Adipose tissue (tissue), 3 donors: ENCODE measurements around the gene TRPM2. TPM values are rescaled to one million over a fixed set of nuclear protein-coding genes. Genes with fewer than 3 reads are reported as not detected.
"Not testable (repeated sequence)": the region's sequence is repeated elsewhere in the genome, so short reads cannot be mapped to it uniquely, and the experiment has no call there.

Experiments used
- H3K27ac ChIP-seq: one replicate; pipeline ENCODE4 v1.5.1; 2013; ENCODE audit warnings: low read depth, low read length
- WGBS, 3 donors: extraction: QIAGEN DNeasy Blood & Tissue Kit; methylation state at CpG; one replicate each; pipeline ENCODE4 v1.1.7; 2013; 5-methylcytosine and 5-hydroxymethylcytosine counted together
- polyA plus RNA-seq, 3 donors: library from polyadenylated mRNA; stranded (reverse); fragments of 200-250 nt; gene quantifications; one replicate each; pipeline ENCODE4 v1.2.3, GENCODE V29; 2013
- donor health status: healthy with polysubstance abuse.
- donor health status: Bipolar disorder and iron deficiency.
- donor health status: healthy.

Gene TRPM2
- polyA plus RNA-seq, 3 donors: 0.72 to 4.2 (median 1.9) TPM

DNA sequence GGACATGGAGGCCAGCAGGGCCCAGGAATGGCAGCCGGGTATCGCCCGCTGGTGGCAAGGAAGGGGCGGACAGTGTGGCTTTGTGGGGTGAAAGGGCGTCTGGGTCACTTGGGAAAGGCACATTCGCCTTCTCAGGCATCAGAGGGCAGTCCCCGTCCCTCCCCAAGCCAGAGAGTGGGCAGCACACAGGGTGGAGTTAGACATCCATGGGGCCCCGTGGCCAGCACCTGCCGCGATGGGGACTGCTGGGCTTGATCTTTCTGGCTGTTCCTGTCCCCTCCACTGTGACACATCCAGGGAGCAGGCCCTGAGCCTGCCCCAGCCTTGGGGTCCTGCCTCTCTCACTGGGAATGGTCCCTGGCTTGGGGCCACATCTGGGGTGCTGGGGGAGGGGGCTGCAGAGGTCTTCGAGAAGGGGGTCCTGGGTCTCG is 4.0 kb upstream of the TRPM2 start:
- WGBS, 3 donors: 72 to 77% (median 73%) methylated on average over 12 of the region's 12 CpGs
- no peak overlapping the region for H3K27ac ChIP-seq

- 8 to 11% (median 9%) methylated on average over 89 to 110 of the region's 113 CpGs for WGBS, 3 donors
- H3K27ac ChIP-seq: no peak overlapping the region
Observed at GRCh38 chr21:44349847-44350772, 3.3 kb upstream of the TRPM2 start.

DNA sequence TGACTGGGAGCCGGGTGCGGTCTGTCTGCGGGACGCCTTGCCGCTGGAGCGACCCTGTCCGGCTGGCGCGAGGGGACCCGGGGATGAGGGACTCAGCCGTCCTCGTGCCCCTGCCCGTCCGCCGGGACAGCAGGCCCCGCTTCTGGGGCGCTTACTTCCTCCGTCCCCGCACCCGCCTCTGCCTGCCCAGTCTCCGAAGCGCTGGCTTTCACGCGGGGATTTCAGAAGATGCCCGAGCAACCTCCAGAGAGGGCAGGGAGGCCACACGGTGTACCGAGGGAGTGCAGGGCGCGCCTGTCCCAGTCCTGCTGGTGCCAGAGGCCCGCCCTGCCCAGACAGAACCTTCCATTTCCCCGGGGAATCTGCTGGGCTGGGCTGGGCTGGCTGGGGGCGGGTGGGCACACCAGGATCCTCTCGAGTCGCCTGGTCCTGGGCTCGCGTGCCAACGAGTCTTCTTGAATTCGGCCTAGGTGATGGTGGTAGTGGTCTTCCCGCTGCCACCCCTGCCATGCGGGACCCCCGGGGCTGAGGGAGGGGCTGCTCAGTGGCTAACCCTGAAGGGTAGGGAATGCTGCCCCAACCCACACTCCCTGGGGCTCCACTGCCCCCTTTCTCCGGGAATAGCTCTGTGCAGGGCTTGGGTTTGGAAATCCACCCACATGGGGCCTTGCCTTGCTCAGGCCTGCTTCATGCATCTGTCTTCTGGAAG is 2.5 kb upstream of the TRPM2 start:
- 27 to 38% (median 31%) methylated on average over 30 to 41 of the region's 42 CpGs for WGBS, 3 donors
- H3K27ac ChIP-seq: no peak overlapping the region

DNA sequence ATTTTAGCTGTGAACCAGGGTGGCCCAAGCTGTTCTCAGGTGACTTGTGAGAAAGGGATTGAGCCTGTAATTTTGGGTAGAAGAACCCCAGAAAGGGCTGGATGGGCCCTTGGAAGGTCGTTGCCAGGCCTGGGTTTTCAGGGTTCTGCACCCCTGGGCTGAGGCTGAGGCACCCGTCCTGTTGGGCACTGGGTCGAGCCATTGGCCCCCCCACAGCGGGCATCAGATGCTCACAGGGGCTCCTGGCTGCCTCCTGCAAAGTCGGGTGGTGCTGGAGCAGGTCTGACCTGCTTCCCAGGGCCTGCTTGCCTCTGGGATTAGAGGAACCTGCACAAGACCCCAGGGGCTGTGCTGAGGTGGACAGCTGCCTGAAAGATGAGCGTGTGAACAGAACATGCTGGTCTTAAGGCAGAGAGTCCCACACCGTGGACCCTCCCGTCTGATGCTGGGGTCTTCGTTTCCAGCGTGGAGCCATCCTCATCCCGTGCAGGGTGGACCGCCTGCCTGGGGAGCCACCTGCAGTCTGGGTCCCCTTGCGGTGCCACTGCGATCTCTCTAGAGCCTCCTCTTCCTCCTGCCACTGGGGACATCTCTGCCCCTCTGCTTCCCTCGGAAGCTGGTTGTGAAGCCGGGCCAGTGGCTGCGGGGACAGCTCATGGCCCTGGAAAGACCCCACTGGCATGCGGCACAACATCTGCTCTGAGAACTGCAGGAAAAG is 1.7 kb upstream of the TRPM2 start:
- H3K27ac ChIP-seq: no peak overlapping the region
- WGBS, 3 donors: 68 to 89% (median 88%) methylated on average over 18 of the region's 18 CpGs

DNA sequence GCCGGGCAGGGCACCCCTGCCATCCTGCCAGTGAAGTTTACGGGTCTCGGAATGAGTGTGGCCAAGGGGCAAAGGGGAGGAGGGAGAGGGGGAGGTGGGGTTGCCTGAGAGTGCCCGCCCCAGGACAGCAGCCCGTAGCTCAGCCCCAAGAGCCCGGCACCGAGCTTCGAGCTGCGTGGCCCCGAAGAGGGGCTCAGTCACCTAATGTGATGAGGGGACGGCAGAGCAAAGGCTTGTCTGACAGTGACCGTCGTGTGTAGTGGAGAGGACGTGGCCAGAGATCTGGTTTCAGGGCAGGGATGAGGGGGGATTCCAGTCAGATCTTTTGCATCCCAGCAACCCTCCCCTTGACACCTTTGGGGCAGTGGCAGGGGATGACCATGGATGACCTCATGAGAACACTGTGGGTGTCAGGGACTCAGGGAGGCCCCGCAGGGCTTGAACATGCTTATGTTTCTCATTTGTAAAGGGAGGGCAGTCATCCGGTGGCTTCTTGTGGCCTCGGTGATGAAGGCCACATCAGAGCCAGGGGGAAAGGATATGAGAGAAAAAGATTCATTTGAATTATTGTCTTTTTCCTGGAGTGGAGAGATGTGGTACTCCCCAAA is 1.1 kb upstream of the TRPM2 start:
- WGBS, 3 donors: 67 to 81% (median 72%) methylated on average over 17 of the region's 17 CpGs
- no peak overlapping the region for H3K27ac ChIP-seq

- 36 to 62% (median 47%) methylated on average over 8 of the region's 8 CpGs for WGBS, 3 donors
- no peak overlapping the region for H3K27ac ChIP-seq
Observed at GRCh38 chr21:44354001-44354405, 582 bp downstream of the TRPM2 start.

GRCh38 chr21:44354775-44355771 is 1.7 kb downstream of the TRPM2 start:
- WGBS, 3 donors: 67 to 71% (median 69%) methylated on average over 24 of the region's 24 CpGs
- H3K27ac ChIP-seq: no peak overlapping the region

DNA sequence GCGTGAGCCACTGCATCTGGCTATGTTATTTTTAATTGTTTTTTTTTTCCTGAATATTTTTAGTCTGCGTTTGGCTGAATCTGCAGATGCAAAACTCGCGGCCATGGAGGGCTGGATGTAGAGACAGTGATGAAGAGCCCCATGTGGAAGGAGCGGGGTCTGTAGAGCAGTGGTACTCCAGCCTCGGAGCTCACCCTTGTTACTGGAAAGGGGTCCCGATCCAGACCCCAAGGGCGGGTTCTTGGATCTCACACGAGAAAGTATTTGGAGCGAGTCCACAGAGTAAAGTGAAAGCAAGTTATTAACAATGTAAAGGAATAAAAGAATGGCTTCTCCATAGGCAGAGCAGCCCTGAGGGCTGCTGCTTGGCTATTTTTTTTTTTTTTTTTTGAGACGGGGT is 2.7 kb downstream of the TRPM2 start:
- H3K27ac ChIP-seq: no peak overlapping the region
- WGBS, 3 donors: 85 to 89% (median 89%) methylated on average over 11 of the region's 11 CpGs

GRCh38 chr21:44356636-44357035 is 3.2 kb downstream of the TRPM2 start:
- 80 to 88% (median 87%) methylated on average over 6 of the region's 6 CpGs for WGBS, 3 donors
- H3K27ac ChIP-seq: no peak overlapping the region

DNA sequence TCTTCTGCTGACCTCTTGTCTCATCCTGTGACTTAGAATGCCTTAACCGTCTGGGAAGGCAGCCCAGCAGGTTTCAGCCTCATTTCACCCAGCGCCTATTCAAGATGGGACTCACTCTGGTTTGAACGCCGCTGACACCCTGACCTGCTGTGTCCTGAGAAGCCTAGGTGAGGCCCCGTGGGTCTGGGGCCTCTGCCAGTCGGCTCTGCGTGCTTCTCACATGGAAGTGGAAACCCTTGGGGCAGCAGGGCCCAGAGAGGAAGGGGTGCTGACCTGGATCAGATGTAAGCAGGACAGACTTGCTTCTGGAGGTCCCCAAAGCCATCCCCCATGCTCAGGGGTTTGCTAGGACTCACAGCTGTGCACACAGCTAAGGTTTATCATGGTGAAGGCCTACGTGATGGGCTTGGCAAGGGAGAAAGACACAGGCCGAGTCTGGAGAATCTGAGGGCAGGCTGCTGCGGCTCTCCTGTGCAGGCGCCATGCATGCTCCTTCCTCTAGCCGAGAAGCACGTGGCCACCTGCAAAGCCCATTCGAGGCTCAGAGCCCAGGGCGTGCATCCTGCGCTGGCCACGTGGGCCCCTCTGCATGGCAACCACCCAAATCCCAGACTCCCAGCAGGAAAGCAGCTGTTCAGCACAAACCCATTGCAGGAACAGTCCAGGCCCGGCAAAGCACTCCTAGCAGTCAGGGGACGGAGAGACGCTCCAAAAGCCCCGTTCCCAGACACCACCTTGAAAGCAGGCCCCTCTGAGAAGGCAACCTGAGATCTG is 3.8 kb downstream of the TRPM2 start:
- H3K27ac ChIP-seq: no peak overlapping the region
- WGBS, 3 donors: 79 to 80% (median 79%) methylated on average over 21 of the region's 21 CpGs

GRCh38 chr21:44359396-44359795 is 6.0 kb downstream of the TRPM2 start:
- no peak overlapping the region for H3K27ac ChIP-seq
- WGBS, 3 donors: 67 to 76% (median 76%) methylated on average over 8 of the region's 8 CpGs

DNA sequence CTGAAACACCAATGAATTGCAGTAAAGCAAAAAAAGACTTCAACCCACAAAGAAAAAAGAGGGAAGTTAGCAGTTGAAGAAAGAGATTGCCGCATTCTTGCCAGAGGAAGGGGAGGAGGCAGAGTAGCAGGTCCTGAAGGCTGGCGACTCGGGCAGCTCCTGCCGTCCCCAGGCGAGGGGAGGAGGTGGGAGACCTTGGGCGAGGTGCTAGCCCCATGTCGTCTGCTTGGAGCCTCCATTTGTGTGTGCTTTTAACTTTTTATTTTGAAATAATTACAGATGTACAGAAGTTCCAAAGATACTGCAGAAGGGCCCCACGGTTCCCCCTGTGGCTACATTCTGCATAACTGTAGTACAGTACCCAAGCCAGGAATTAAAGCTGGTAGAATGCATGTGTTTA is 6.7 kb downstream of the TRPM2 start:
- 30 to 43% (median 36%) methylated on average over 8 of the region's 8 CpGs for WGBS, 3 donors
- no peak overlapping the region for H3K27ac ChIP-seq

DNA sequence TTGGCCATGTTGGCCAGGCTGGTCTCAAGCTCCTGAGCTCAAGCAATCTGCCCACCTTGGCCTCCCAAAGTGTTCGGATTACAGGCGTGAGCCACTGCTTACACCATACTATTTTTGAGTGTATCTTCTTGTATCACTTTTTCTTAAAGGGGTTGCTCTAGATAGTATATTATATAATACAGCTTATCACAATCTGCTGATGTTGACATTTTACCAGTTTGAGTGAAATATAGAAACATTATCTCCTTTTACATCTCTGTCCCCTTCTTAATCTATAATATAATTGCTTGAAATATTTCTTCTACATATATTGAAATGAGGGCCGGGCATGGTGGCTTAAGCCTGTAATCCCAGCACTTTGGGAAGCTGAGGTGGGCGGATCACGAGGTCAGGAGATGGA is 8.5 kb downstream of the TRPM2 start:
- WGBS, 3 donors: 85 to 95% (median 91%) methylated on average over 5 of the region's 5 CpGs
- not testable (repeated sequence) for H3K27ac ChIP-seq

DNA sequence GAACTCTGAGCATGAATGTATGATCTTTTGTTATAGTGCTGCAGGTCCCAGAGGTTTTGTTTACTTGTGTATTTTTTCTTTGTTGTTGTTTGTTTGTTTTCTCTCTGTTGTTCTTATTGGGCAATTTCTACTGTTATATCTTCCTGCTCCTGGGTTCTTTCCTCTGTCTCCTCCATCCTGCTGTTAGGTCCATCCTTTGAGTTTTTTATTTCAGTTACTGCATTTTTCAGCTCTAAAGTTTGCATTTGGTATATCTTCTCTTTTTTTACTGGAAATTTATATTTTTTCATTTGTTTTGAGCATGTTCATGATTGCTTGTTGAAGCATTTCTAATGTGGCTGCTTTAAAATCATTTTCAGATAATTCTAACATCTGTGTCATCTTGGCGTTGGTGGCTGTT is 9.9 kb downstream of the TRPM2 start:
- 90 to 94% (median 90%) methylated on average over 1 of the region's 1 CpG for WGBS, 3 donors
- no peak overlapping the region for H3K27ac ChIP-seq

- no peak overlapping the region for H3K27ac ChIP-seq
- WGBS, 3 donors: 76 to 81% (median 76%) methylated on average over 22 of the region's 22 CpGs
Observed at GRCh38 chr21:44364151-44365053, 11.0 kb downstream of the TRPM2 start.
